OCI-LY3 (cell line): ENCODE data around the gene GRIP2.

Experiments used
- EZH2phosphoT487 ChIP-seq: fragments of 200-600 bp; shearing (Covaris generic); IDR thresholded peaks from 2 replicates; pipeline ENCODE4 v1.6.1; 2018; ENCODE audit warnings: antibody characterized with exemption, mixed run types, low read depth
- TF ChIP-seq, protein P1 (sequence below): fragments of 200-600, 300-600 bp; sonication (generic); IDR thresholded peaks from 2 replicates; pipeline ENCODE4 v1.5.1; 2014; ENCODE audit warnings: antibody characterized with exemption, low read length, low read depth

GRCh38 chr3:14489641-14490040 lies 50.5 kb downstream of the GRIP2 start:
- TF ChIP-seq, protein P1, sequence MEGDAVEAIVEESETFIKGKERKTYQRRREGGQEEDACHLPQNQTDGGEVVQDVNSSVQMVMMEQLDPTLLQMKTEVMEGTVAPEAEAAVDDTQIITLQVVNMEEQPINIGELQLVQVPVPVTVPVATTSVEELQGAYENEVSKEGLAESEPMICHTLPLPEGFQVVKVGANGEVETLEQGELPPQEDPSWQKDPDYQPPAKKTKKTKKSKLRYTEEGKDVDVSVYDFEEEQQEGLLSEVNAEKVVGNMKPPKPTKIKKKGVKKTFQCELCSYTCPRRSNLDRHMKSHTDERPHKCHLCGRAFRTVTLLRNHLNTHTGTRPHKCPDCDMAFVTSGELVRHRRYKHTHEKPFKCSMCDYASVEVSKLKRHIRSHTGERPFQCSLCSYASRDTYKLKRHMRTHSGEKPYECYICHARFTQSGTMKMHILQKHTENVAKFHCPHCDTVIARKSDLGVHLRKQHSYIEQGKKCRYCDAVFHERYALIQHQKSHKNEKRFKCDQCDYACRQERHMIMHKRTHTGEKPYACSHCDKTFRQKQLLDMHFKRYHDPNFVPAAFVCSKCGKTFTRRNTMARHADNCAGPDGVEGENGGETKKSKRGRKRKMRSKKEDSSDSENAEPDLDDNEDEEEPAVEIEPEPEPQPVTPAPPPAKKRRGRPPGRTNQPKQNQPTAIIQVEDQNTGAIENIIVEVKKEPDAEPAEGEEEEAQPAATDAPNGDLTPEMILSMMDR = no peak
- no peak for TF ChIP-seq EZH2phosphoT487
